Measurements from ENCODE around the gene SLC30A2.

Gene SLC30A2

DNA sequence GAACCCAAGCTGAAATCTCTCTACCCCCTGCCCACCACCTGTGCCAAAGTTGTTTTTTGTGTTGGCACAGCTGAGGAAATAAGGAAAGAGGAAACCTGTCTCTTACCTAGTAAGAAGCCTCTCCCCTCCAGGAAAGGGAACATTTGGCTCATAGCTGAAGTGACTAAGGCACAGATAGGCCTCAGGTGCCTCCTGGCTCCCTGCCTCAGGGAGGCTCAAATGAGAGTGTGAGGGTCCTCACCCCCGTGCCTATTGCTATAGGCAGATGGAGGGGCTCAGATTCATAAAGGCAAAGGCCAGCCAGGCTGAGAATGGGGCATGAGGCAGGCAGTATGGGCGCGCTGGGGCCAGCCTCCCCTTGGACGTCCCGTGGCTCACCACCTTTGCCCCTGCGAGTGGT lies 7.4 kb downstream of the SLC30A2 start:
- no peak for DNase-seq

GRCh38 chr1:26037904-26038303 lies 8.0 kb downstream of the SLC30A2 start:
- no peak for DNase-seq

- DNase-seq: no peak
Observed at GRCh38 chr1:26036756-26037281, 9.1 kb downstream of the SLC30A2 start.

- DNase-seq: peak; percentile 72
Observed at GRCh38 chr1:26035959-26036755, 9.8 kb downstream of the SLC30A2 start.

- peak; percentile 93 for DNase-seq
Observed at GRCh38 chr1:26035203-26035958, 10.5 kb downstream of the SLC30A2 start.

DNA sequence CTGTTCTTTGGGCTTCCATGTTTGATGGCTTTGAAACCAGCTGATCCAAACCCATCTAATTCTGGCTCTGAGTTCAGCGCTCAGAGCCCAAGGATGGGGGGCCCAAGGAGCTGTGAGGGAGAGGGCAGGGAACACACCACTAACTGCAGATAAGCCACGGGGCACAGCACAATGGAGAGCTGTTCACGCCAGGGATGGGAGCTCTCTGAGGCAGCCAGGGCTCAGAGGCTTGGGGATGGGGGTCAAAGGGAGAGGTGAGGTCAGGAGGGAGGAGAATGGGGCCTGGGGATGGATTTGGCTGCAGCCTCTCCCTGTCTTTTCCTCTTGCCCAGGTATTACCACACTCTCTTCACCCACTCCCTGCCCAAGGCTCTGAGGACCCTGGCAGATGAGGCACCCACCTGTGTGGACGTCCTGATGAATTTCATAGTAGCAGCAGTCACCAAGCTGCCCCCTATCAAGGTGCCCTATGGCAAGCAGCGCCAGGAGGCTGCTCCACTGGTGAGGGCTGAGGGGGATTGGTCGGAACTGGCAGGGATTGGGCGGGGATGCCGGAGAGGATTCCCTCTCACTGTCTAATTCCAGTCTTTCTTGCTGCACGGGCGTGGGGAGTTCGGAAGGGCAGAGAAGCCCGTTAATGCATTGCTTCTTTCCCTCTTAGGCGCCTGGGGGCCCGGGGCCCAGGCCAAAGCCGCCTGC lies 11.3 kb downstream of the SLC30A2 start:
- DNase-seq: no peak

DNA sequence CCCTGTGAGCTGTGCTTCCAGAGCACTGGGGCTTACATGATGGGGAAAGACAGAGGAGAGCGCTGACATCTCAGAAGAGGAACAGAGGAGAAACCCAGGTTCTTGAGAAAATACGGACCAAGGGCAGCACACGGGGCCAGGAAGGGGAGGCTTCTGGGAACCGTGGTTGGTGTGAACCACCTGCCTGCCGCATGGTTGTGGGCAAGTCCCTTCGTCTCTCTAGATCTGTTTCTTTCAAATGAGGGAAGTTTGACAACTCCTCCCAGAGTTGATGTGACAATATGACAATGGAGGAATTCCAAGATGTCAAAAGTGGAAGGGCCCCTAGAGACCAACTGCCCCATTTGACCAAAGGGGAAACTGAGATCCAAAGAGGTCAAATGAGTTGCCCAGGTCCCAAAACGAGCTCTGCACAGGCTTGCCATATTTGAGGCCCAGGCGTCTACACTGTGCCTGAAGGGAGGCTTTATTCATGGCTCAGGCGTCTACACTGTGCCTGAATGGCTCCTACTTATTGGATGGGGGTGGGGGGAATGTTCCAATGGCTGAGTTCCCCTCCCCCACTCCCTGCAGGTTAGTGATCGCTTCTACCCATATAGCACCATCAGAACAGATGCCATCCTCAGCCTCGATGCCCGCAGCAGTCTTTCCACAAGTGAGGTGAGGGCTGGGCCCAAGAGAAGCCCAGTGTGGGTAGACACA lies 13.1 kb downstream of the SLC30A2 start:
- DNase-seq: no peak

DNA sequence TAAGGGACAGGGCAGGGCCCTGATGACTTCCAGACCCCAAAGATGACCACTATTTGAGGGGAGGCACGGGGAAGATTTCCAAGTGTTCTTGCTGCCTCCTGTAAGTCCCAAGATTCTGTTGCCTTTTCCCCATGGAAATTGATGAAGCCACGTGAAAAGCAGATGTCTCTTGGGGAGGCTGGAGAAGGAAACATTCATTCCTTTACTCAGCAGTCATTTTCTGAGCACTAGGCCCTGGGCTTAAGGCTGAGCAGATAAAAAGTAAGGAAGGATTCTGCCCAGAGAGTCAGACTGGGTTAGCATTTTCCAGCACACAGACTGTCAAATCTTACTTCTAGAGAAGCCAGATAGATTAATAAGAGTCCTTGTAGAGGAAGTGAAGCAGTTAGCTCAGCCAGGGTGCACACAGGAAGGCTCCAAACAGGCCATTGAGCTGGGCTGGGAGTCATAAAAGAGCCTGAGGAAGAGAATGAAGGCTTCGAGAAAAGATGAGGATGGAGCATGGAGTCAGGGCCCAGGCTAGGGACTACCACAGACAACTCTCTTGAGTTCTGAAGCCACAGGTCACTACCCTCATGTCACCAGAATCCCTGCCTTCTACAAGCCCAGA lies 14.2 kb downstream of the SLC30A2 start:
- DNase-seq: no peak

DNA sequence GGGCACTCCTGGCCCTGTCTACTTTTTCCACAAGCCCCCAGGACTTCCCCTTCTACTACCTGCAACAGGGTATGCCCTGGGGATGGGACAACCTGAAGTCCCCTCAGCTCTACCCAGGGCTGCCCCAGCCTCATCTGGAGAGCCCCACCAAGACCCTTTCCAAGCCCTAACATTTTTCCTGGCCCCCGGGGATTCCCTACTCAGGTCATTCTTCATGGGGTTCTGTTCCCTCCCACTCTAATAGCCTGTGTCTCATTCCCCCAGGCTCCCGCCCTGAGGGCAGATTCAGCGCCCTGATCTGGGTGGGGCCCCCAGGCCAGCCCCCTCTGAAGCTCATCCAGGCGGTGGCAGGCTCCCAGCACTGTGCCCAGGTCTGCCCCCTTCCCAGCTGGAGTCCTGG lies 14.7 kb downstream of the SLC30A2 start:
- DNase-seq: no peak

GRCh38 chr1:26029864-26030481 lies 15.9 kb downstream of the SLC30A2 start:
- no peak for DNase-seq

DNA sequence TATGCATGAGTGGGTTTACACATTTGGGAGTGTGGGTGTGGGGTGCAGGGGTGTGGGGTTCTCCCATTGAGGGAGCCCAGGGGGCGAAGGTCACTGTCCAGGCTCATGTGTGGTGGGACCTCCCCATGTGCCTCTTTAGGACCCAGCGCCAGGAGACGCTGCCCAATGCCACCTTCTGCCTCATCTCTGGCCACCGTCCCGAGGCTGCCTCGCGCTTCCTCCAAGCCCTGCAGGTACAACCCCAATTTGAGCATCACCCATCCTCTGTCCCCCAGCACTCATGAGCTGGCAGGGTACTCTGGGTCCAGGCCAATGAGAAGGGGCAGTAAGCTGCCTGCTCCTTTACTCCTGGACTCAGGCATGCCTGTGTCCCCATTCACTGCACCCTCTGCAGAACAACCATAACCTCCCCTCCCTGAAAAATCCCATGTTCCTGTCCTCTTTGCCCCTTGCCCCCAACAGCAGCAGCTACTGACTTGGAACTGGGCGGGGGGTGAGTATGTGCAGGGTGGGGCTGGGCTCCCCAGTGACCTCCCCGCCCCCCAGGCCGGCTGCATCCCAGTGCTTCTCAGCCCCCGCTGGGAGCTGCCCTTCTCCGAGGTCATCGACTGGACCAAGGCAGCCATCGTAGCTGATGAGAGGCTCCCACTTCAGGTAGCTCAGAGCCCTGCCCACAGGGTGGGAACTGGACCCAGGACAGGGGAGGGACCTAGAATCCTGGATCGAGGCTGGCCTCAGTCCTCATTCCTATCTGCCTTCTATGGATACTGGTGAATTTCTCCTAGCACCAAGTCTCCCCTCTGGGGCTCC lies 16.7 kb downstream of the SLC30A2 start:
- DNase-seq: no peak

DNA sequence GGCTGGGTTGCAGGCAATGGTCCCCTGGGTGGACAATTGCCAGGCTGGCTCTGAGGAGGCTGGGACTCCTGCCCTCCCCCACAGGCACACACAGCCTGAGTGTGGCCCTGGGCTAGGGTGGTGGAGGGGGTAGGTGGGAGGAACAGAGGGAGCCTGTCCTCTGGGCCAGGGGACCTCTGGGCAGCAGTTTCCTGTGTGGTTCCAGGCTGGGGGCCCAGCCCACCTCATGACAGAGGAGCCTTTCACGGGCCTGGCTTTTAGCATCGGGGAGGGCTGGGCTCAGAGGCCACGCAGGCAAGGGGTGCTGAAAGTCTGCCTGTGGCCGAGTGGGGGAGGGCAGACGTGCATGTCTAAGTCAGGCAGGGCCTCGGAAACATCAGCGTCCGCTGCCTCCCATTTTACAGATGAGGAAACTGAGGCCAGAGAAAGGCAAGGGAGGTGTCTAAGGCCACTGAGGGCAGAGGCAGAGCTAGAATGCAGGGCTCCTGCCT lies 17.4 kb downstream of the SLC30A2 start:
- no peak for DNase-seq

DNA sequence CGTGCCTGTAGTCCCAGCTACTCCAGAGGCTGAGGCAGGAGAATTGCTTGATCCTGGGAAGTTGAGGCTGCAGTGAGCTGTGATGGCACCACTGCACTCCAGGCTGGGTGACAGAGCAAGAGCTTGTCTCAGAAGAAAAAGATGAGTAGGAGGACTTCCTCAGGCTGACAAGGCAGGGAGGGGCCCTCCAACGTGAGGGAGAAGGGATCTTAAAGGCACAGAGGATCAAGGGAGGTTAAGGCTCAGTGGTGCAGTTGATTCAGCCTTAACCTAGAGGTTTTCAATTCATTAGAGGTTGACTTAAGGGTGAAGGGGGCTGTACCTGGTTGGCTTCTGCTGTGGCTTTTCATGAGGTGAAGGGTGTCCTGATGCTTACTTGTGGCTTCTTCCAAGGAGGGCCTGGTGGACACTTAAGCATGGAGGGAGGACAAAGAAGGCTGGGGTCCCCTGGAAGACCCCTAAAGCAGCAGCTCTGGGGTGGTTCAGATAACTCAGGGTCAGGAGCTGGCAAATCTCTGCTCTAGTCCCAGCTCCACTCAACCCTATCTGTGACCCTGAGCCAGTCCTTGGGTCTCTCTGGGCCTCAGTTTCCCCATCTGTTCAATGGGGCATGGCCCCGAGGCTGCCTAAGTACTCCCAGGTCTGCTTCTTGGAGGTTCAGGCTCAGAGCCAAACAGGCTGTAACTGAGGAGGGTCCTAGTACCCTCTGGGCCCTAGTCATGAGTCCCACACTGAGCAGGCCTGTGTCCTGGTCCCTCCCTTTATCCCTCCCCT lies 18.0 kb downstream of the SLC30A2 start:
- no peak for DNase-seq

DNA sequence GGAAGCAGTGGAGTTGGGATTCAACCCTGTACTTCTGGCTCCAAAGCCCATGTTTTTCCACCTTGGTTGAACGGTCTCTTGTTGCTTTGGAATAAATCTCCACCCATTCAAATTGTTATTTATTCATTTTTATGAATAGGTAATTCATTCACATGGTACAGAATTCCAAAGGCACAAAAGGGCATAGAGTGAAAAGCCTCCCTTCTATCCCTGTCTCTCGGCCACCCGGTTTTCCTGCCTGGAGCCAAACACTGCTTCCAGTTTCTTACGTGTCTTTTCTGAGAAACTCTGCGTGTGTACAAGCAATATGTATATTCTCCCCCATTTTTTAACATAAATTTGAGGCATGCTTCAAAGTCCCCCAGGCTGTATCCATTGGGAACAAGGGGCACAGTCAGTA lies 20.4 kb downstream of the SLC30A2 start:
- DNase-seq: no peak

DNA sequence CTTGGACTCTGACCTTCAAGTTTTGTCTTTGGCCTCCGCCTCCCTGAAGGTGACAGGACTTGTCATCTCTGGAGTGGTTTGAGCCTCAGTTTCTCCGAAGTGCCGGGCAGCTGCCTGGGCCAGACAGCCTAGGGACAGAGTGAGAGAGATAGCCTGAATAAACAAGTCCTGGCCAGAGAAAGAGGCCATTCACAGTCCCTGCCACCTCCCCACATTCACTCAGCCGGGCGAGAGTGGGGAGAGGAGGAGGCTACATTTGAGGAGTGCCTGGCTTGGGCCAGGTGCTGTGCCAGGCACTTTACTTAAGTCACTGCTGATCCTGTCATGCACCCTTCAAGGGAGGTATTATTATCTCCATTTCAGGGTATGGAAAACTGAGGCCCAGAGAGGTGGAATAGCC lies 20.9 kb downstream of the SLC30A2 start:
- DNase-seq: no peak

- no peak for DNase-seq
Observed at GRCh38 chr1:26023826-26024225, 22.1 kb downstream of the SLC30A2 start.

DNA sequence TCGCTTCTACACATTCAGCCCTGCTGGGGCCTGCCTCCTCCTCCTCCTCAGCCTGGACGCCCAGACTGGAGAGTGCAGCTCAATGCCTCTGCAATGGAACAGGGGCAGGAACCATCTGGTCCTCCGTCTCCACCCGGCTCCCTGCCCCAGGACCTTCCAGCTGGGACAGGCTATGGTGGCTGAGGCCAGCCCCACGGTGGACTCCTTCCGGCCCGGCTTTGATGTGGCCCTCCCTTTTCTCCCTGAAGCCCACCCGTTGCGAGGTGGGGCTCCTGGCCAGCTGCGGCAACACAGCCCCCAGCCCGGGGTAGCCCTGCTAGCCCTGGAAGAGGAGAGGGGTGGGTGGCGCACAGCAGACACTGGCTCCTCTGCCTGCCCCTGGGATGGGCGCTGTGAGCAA lies 22.9 kb downstream of the SLC30A2 start:
- DNase-seq: no peak

DNA sequence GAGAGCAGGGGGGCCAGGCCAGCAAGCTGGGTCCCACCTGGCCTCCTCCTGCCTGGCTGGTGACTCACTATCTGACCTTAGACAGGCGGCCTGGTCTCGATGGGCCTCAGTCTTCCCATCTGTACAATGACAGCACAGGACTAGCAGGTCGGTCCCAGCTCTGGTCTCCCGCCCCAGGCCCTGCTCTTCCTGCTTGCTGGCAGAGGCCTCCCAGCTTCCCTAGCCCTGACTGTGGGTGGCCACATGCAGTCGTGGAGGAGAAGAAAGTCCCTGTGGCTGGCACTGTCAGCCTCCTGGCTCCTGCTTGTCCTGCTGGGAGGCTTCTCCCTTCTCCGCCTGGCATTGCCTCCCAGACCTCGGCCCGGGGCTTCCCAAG lies 23.5 kb downstream of the SLC30A2 start:
- DNase-seq: no peak

GRCh38 chr1:26021647-26022403 lies 24.1 kb downstream of the SLC30A2 start, which contains the start of gene EXTL1:
Gene EXTL1 (plus strand): TSS chr1:26021775. CDS start chr1:26022647, 872 bp downstream.
- DNase-seq: peak; percentile 45
